HG02870 (cell line): Measurements from ENCODE around the gene SLC44A3.

Source experiments
- ATAC-seq: cut with Tn5 transposase; IDR thresholded peaks from one replicate; pipeline ENCODE4 v1.9.1; 2021; ENCODE audit warnings: mild to moderate bottlenecking, moderate library complexity; ENCODE audit not compliant: unreplicated experiment

SLC44A3 gene

GRCh38 chr1:94819945-94820746, at the start of gene SLC44A3:
Gene SLC44A3 (plus strand): TSS chr1:94820357. CDS start chr1:94820452, 95 bp downstream.
- no peak for ATAC-seq

- ATAC-seq: no peak
These were observed 47.9 kb upstream of the SLC44A3 start for GRCh38 chr1:94772230-94772641.

- ATAC-seq: no peak
These were observed 47.3 kb upstream of the SLC44A3 start for GRCh38 chr1:94772845-94773244.

- no peak for ATAC-seq
These were observed 46.8 kb upstream of the SLC44A3 start for GRCh38 chr1:94773296-94773809.

- no peak for ATAC-seq
These were observed 46.2 kb upstream of the SLC44A3 start for GRCh38 chr1:94773931-94774422.

GRCh38 chr1:94776474-94776873, 43.7 kb upstream of the SLC44A3 start:
- ATAC-seq: no peak

- ATAC-seq: no peak
These were observed 42.9 kb upstream of the SLC44A3 start for GRCh38 chr1:94777281-94777680.

- ATAC-seq: no peak
These were observed 41.3 kb upstream of the SLC44A3 start for GRCh38 chr1:94778808-94779207.

GRCh38 chr1:94783342-94784189, 36.6 kb upstream of the SLC44A3 start:
- ATAC-seq: no peak

GRCh38 chr1:94784190-94784515, 36.0 kb upstream of the SLC44A3 start:
- no peak for ATAC-seq

GRCh38 chr1:94787691-94788090, 32.5 kb upstream of the SLC44A3 start:
- no peak for ATAC-seq

- no peak for ATAC-seq
These were observed 29.9 kb upstream of the SLC44A3 start for GRCh38 chr1:94790246-94790645.

- no peak for ATAC-seq
These were observed 29.5 kb upstream of the SLC44A3 start for GRCh38 chr1:94790670-94791069.

- peak; percentile 98 for ATAC-seq
These were observed 27.5 kb upstream of the SLC44A3 start for GRCh38 chr1:94792473-94793295.

- no peak for ATAC-seq
These were observed 26.9 kb upstream of the SLC44A3 start for GRCh38 chr1:94793296-94793656.

- no peak for ATAC-seq
These were observed 24.7 kb upstream of the SLC44A3 start for GRCh38 chr1:94795434-94795833.

GRCh38 chr1:94796266-94796665, 23.9 kb upstream of the SLC44A3 start:
- ATAC-seq: no peak

GRCh38 chr1:94797291-94797690, 22.9 kb upstream of the SLC44A3 start:
- no peak for ATAC-seq

- ATAC-seq: no peak
These were observed 22.1 kb upstream of the SLC44A3 start for GRCh38 chr1:94798054-94798453.

- no peak for ATAC-seq
These were observed 21.7 kb upstream of the SLC44A3 start for GRCh38 chr1:94798462-94798861.

GRCh38 chr1:94799206-94799605, 21.0 kb upstream of the SLC44A3 start:
- no peak for ATAC-seq
